CD4-positive, alpha-beta T cell (primary cell): ENCODE measurements around the gene WIPI1. TPM values are rescaled to one million over a fixed set of nuclear protein-coding genes. Genes with fewer than 3 reads are reported as not detected.
A peak's percentile ranks its signal among the peaks of the same experiment; 100 is the strongest.

Source experiments
- ATAC-seq: fragments of 200-7000 bp; cut with Tn5 transposase; one replicate; pipeline ENCODE4 v1.10.0; 2022; ENCODE audit warnings: mild to moderate bottlenecking; ENCODE audit not compliant: poor library complexity
- CTCF ChIA-PET: fragments of 350-600 bp; sonication (Branson Sonifier 250); formaldehyde crosslinking; loops from one replicate; lab custom pipeline; 2021; ENCODE audit warnings: antibody characterized with exemption, inconsistent platforms; lab: Charles Lee
- POLR2A ChIA-PET: fragments of 350-600 bp; sonication (Branson Sonifier 250); formaldehyde crosslinking; loops from one replicate; lab custom pipeline; 2021; ENCODE audit warnings: antibody characterized with exemption, inconsistent platforms; lab: Charles Lee
- DNase-seq, 14 experiments: peaks; one replicate each; pipeline ENCODE4 v3.0.0-alpha.2; 2013 to 2020; ENCODE audit warnings: mixed read lengths in 2 of 14
- H3K27ac ChIP-seq, 2 donors: one replicate each; pipeline versions ENCODE4 v1.5.1 to v1.7.0; 2013; ENCODE audit warnings: low read length in 2 of 2, low read depth in 1 of 2, mild to moderate bottlenecking in 1 of 2
- H3K27me3 ChIP-seq, 2 experiments: 1 replicate in 1 of 2; 2 replicates in 1 of 2; pipeline versions ENCODE4 v1.6.1 to v1.7.0; 2013; ENCODE audit warnings: low read length in 2 of 2, control low read depth in 1 of 2, mild to moderate bottlenecking in 1 of 2, moderate library complexity in 1 of 2; ENCODE audit not compliant: insufficient read depth in 2 of 2, control insufficient read depth in 1 of 2
- H3K36me3 ChIP-seq: one replicate; pipeline ENCODE4 v1.6.1; 2013; ENCODE audit warnings: low read length, control low read depth; ENCODE audit not compliant: insufficient read depth
- H3K4me1 ChIP-seq: one replicate; pipeline ENCODE4 v1.6.1; 2013; ENCODE audit warnings: low read length, control low read depth; ENCODE audit not compliant: insufficient read depth
- H3K4me3 ChIP-seq: one replicate; pipeline ENCODE4 v1.5.1; 2013; ENCODE audit warnings: mild to moderate bottlenecking, low read length, moderate library complexity
- H3K9me3 ChIP-seq, 2 experiments: 1 replicate in 1 of 2; 2 replicates in 1 of 2; pipeline versions ENCODE4 v1.6.1 to v1.7.0; 2013; ENCODE audit warnings: low read length in 2 of 2, mild to moderate bottlenecking in 2 of 2, control low read depth in 1 of 2, moderate library complexity in 1 of 2; ENCODE audit not compliant: control insufficient read depth in 1 of 2, insufficient read depth in 1 of 2
- H3K27ac Mint-ChIP-seq: one replicate; pipeline ENCODE4 v1.8.0; 2020; ENCODE audit warnings: mixed read lengths
- H3K27me3 Mint-ChIP-seq: one replicate; pipeline ENCODE4 v1.8.0; 2021; ENCODE audit warnings: mixed read lengths
- H3K36me3 Mint-ChIP-seq: one replicate; pipeline ENCODE4 v1.8.0; 2021; ENCODE audit warnings: low read depth, mixed read lengths
- H3K4me1 Mint-ChIP-seq: one replicate; pipeline ENCODE4 v1.8.0; 2021; ENCODE audit warnings: low read depth, mixed read lengths
- H3K4me3 Mint-ChIP-seq: one replicate; pipeline ENCODE4 v1.8.0; 2020; ENCODE audit warnings: mild to moderate bottlenecking, mixed read lengths
- H3K9me3 Mint-ChIP-seq: one replicate; pipeline ENCODE4 v1.8.0; 2020; ENCODE audit warnings: mixed read lengths
- intact Hi-C, 2 experiments: fragments of 100-400 bp; cut with DNase I in 1 of 2; cut with micrococcal nuclease in 1 of 2; formaldehyde crosslinking; loops; one replicate each; pipeline versions ENCODE4 v1.15.1 to v1.9.0; 2023 to 2025; cut with DNase I, micrococcal nuclease
- total RNA-seq, 174 experiments: library from RNA in 2 of 174; stranded (reverse) in 2 of 174; gene quantifications; one replicate each; pipeline ENCODE4 v1.2.3 and lab custom pipeline; 2021 to 2026
- TF ChIP-seq, protein P1 (sequence below): fragments of 200-600 bp; IDR thresholded peaks from one replicate; pipeline ENCODE4 v1.8.0; 2022; ENCODE audit warnings: antibody characterized with exemption, mild to moderate bottlenecking

The WIPI1 gene
- total RNA-seq, 2 experiments from 2014 or later, result 2.0 to 2.6 TPM

DNA sequence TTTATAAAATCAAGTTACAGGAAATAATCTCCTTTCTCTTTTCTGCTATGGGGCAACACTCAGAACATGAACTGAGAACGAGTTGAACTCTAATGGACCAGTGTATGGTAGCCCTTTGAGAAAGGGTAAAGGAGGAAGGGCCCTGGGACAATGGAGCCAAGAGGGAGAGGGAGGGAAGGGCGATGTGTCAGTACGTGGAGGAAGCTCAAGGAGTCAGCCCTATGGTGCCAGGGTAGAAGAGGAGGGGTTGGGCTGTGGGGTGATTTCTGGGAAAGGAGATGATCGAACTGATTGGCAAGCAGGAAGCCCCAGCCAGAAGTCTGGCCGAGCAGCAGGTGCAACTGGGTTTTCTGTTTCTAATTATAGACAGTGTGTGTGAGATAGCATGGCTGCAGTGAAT is 4.3 kb upstream of the WIPI1 start:
- Mint-ChIP-seq H3K27me3 (no peaks in the 10 kb centered on the region), H3K4me1 (peaks cover 50% of the 10 kb centered on the region), H3K27ac (no peak overlapping the region), H3K36me3 (no peaks in the 10 kb centered on the region), H3K9me3 (no peaks in the 10 kb centered on the region), H3K4me3 (no peak overlapping the region)
- H3K36me3 ChIP-seq, result no peaks in the 10 kb centered on the region
- no peak overlapping the region for H3K4me3 ChIP-seq
- intact Hi-C loops, result loop anchor here in 1 of 2 experiments (10.0 kb wide), 1 partner anchor 257 kb away; no protein-coding TSS in a partner anchor
- ATAC-seq (no peak), DNase-seq (no peak)
- TF ChIP-seq, protein P1, sequence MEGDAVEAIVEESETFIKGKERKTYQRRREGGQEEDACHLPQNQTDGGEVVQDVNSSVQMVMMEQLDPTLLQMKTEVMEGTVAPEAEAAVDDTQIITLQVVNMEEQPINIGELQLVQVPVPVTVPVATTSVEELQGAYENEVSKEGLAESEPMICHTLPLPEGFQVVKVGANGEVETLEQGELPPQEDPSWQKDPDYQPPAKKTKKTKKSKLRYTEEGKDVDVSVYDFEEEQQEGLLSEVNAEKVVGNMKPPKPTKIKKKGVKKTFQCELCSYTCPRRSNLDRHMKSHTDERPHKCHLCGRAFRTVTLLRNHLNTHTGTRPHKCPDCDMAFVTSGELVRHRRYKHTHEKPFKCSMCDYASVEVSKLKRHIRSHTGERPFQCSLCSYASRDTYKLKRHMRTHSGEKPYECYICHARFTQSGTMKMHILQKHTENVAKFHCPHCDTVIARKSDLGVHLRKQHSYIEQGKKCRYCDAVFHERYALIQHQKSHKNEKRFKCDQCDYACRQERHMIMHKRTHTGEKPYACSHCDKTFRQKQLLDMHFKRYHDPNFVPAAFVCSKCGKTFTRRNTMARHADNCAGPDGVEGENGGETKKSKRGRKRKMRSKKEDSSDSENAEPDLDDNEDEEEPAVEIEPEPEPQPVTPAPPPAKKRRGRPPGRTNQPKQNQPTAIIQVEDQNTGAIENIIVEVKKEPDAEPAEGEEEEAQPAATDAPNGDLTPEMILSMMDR, result no peak
- peaks cover 47% of the 10 kb centered on the region for H3K4me1 ChIP-seq
- H3K9me3 ChIP-seq, result no peaks in the 10 kb centered on the region
- peak overlapping the region in 1 of 2 donors; percentile 20 for H3K27ac ChIP-seq
- no peaks in the 10 kb centered on the region for H3K27me3 ChIP-seq
- ChIA-PET POLR2A (interaction anchor here (0.9 to 2.1 kb wide), 6 partner anchors 25 to 292 kb away, joined by 3 to 24 read pairs (median 6); partner anchors contain the start of genes ARSG and SLC16A6), CTCF (interaction anchor here (1.3 kb wide), 1 partner anchor 30 kb away, joined by 3 read pairs; no protein-coding TSS in a partner anchor)

DNA sequence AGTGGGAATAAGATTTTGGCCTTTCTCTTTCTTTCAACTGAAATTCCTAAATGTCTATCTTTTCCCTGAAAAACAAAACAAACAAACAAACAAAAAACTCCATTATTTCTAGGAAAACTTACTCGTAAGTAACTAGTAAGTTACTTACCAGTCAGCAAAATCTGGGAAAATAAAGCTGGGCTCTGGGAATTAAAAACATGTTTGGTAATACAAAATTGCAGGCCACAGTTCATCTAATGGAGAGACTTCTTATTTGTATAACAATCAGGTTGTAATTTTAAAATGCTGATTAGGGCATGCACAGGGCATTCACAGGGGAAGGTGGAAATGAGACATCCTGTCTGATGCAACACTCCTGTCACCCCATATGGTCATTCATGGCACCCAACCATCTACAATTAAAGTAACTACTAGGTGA is 3.8 kb upstream of the WIPI1 start:
- ATAC-seq, result no peak
- peaks cover 55% of the 10 kb centered on the region for H3K4me1 Mint-ChIP-seq

DNA sequence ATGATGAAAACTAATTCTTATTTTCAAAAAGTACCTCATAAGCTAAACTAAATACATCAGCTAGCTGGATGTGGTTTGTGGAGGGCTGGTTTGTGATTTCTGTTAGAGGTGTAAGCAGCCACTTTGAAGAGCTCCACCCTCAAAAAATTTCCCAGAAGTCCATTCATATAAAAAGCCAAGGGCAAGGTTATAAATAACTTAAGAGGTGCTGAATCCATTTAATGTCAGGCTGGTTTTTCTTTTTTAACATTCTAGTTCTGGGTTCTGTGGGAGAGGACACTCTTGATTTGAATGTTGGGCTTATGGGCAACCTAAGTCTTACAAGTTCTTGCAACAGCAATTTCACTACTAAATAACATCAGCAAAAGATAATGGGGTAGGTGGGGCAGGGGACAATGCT is 3.4 kb upstream of the WIPI1 start:
- no peaks in the 10 kb centered on the region for H3K27me3 Mint-ChIP-seq
- H3K9me3 ChIP-seq, result no peaks in the 10 kb centered on the region
- intact Hi-C loops, result loop anchor here in 1 of 2 experiments (10.0 kb wide), 1 partner anchor 256 kb away; no protein-coding TSS in a partner anchor
- H3K36me3 ChIP-seq, result no peaks in the 10 kb centered on the region
- ATAC-seq (no peak), DNase-seq (peak in 7 of 14 experiments; percentile 17 to 91 (median 39))
- TF ChIP-seq, protein P1, result no peak
- H3K4me1 ChIP-seq, result peaks cover 53% of the 10 kb centered on the region
- H3K4me3 Mint-ChIP-seq, result peak overlapping the region; percentile 9
- H3K36me3 Mint-ChIP-seq, result no peaks in the 10 kb centered on the region
- H3K27ac ChIP-seq, result peak overlapping the region in 1 of 2 donors; percentile 74
- H3K4me3 ChIP-seq, result no peak overlapping the region
- ChIA-PET CTCF (interaction anchor here (1.2 kb wide), 1 partner anchor 201 kb away, joined by 3 read pairs; no protein-coding TSS in a partner anchor), POLR2A (interaction anchor here (0.7 to 2.1 kb wide), 13 partner anchors 20 to 292 kb away, joined by 3 to 24 read pairs (median 4); partner anchors contain the start of genes AMZ2, ARSG and SLC16A6)
- H3K4me1 Mint-ChIP-seq, result peaks cover 56% of the 10 kb centered on the region
- H3K27ac Mint-ChIP-seq, result peak overlapping the region; percentile 78
- H3K9me3 Mint-ChIP-seq, result no peaks in the 10 kb centered on the region
- no peaks in the 10 kb centered on the region for H3K27me3 ChIP-seq

More for the DNA sequence above, 3.8 kb upstream of the WIPI1 start:
- no peaks in the 10 kb centered on the region for H3K36me3 Mint-ChIP-seq
- peak overlapping the region; percentile 78 for H3K27ac Mint-ChIP-seq
- peak in 1 of 14 experiments; percentile 48 for DNase-seq
- no peaks in the 10 kb centered on the region for H3K9me3 Mint-ChIP-seq
- TF ChIP-seq, protein P1, result no peak
- intact Hi-C loops, result loop anchor here in 1 of 2 experiments (10.0 kb wide), 1 partner anchor 256 kb away; no protein-coding TSS in a partner anchor
- H3K4me3 Mint-ChIP-seq, result no peak overlapping the region
- Histone ChIP-seq H3K9me3 (no peaks in the 10 kb centered on the region), H3K4me3 (no peak overlapping the region), H3K36me3 (no peaks in the 10 kb centered on the region), H3K4me1 (peaks cover 52% of the 10 kb centered on the region), H3K27me3 (no peaks in the 10 kb centered on the region), H3K27ac (no peak overlapping the region)
- POLR2A ChIA-PET, result interaction anchor here (0.7 to 2.1 kb wide), 12 partner anchors 20 to 292 kb away, joined by 3 to 24 read pairs (median 4); partner anchors contain the start of genes AMZ2, ARSG and SLC16A6
- CTCF ChIA-PET, result no interaction called here
- no peaks in the 10 kb centered on the region for H3K27me3 Mint-ChIP-seq
